OCI-LY1 (cell line): ENCODE measurements around the gene VGLL3.

Experiments used
- H2AFZ ChIP-seq: fragments of 200-600 bp; sonication (generic), shearing (Covaris generic); 2 replicates; pipeline ENCODE4 v1.6.0; 2014; ENCODE audit warnings: antibody characterized with exemption, mild to moderate bottlenecking, low read length
- H3F3A ChIP-seq: fragments of 200-600 bp; sonication (generic), shearing (Covaris generic); 2 replicates; pipeline ENCODE4 v1.6.0; 2014; ENCODE audit warnings: mild to moderate bottlenecking, antibody characterized with exemption, low read length, moderate library complexity; ENCODE audit not compliant: insufficient read depth
- H3K27ac ChIP-seq: fragments of 200-600 bp; sonication (generic); 2 replicates; pipeline ENCODE4 v1.5.1; 2014; ENCODE audit warnings: low read length, mixed run types, mild to moderate bottlenecking, low read depth; ENCODE audit not compliant: poor library complexity, severe bottlenecking
- H3K27me3 ChIP-seq: fragments of 200-600 bp; sonication (generic); 2 replicates; pipeline ENCODE4 v1.6.0; 2014; ENCODE audit warnings: antibody characterized with exemption, mild to moderate bottlenecking, low read length, moderate library complexity; ENCODE audit not compliant: insufficient read depth
- H3K36me3 ChIP-seq: fragments of 200-600 bp; sonication (generic); 2 replicates; pipeline ENCODE4 v1.6.1; 2014; ENCODE audit warnings: mild to moderate bottlenecking, antibody characterized with exemption, low read length, moderate library complexity, mixed read lengths; ENCODE audit not compliant: insufficient read depth
- H3K4me1 ChIP-seq: fragments of 200-600 bp; sonication (generic); 2 replicates; pipeline ENCODE4 v1.5.1; 2014; ENCODE audit warnings: mild to moderate bottlenecking, low read length, moderate library complexity; ENCODE audit not compliant: insufficient read depth, severe bottlenecking
- H3K4me2 ChIP-seq: fragments of 200-600 bp; sonication (generic), shearing (Covaris generic); 2 replicates; pipeline ENCODE4 v1.6.1; 2014; ENCODE audit warnings: low read length
- H3K4me3 ChIP-seq: fragments of 200-600 bp; sonication (generic); 2 replicates; pipeline ENCODE4 v1.5.1; 2014; ENCODE audit warnings: low read length, low read depth, mild to moderate bottlenecking, mixed read lengths; ENCODE audit not compliant: poor library complexity, severe bottlenecking
- H3K79me2 ChIP-seq: fragments of 200-600 bp; shearing (Covaris generic); 2 replicates; pipeline ENCODE4 v1.6.1; 2016; ENCODE audit warnings: mixed run types, low read length, mixed read lengths; ENCODE audit not compliant: insufficient read depth
- H3K9ac ChIP-seq: fragments of 200-600 bp; sonication (generic), shearing (Covaris generic); 2 replicates; pipeline ENCODE4 v1.6.1; 2014; ENCODE audit warnings: mild to moderate bottlenecking, low read length, mixed read lengths
- H3K9me2 ChIP-seq: fragments of 200-600 bp; sonication (generic), shearing (Covaris generic); 2 replicates; pipeline ENCODE4 v1.6.1; 2014; ENCODE audit warnings: low read depth, mild to moderate bottlenecking, low read length, mixed read lengths
- H3K9me3 ChIP-seq: fragments of 200-600 bp; shearing (Covaris generic); 2 replicates; pipeline ENCODE4 v1.6.1; 2014; ENCODE audit warnings: low read length, mixed read lengths
- H4K20me1 ChIP-seq: fragments of 200-600 bp; sonication (generic), shearing (Covaris generic); 2 replicates; pipeline ENCODE4 v1.6.0; 2016; ENCODE audit warnings: mild to moderate bottlenecking, low read length; ENCODE audit not compliant: insufficient read depth
- EZH2 ChIP-seq: fragments of 200-600 bp; sonication (generic), shearing (Covaris generic); IDR thresholded peaks from 2 replicates; pipeline ENCODE4 v1.8.0; 2017; ENCODE audit warnings: borderline replicate concordance, mixed run types, mild to moderate bottlenecking, antibody characterized with exemption, low read length, moderate library complexity, mixed read lengths
- TF ChIP-seq, protein P1 (sequence below): fragments of 200-600 bp; sonication (generic), shearing (Covaris generic); IDR thresholded peaks from 2 replicates; pipeline ENCODE4 v1.5.1; 2017; ENCODE audit warnings: mild to moderate bottlenecking, antibody characterized with exemption, low read length, moderate library complexity, mixed read lengths

The VGLL3 gene

DNA sequence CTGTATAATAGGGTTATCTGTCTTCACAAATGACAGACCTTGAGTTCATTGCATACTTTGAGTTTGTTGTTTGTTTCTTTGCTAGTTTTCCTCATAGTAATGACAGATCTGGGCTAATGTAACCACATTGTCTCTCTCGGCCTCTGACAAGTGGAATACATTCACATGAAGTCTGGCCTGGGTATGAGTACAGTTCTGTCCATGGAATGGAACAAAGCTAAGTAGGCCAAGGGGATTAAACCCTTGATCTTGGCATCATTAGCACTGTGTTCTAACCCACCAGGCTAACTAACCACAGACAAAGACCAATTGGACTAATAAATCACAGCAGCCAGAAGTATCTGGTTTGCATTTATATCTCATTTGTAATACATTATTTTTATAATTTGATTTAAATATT, 7.6 kb upstream of the VGLL3 start:
- Histone ChIP-seq H3K27ac (no peak overlapping the region), H3K27me3 (no peaks in the 10 kb centered on the region), H3K36me3 (no peaks in the 10 kb centered on the region), H4K20me1 (no peaks in the 10 kb centered on the region), H3K4me1 (no peaks in the 10 kb centered on the region), H3K9me3 (no peaks in the 10 kb centered on the region), H3F3A (no peaks in the 10 kb centered on the region), H3K9me2 (no peaks in the 10 kb centered on the region), H2AFZ (no peak overlapping the region), H3K4me2 (no peak overlapping the region), H3K4me3 (no peak overlapping the region), H3K79me2 (no peaks in the 10 kb centered on the region), H3K9ac (no peak overlapping the region)
- no peak for TF ChIP-seq EZH2
- TF ChIP-seq, protein P1, sequence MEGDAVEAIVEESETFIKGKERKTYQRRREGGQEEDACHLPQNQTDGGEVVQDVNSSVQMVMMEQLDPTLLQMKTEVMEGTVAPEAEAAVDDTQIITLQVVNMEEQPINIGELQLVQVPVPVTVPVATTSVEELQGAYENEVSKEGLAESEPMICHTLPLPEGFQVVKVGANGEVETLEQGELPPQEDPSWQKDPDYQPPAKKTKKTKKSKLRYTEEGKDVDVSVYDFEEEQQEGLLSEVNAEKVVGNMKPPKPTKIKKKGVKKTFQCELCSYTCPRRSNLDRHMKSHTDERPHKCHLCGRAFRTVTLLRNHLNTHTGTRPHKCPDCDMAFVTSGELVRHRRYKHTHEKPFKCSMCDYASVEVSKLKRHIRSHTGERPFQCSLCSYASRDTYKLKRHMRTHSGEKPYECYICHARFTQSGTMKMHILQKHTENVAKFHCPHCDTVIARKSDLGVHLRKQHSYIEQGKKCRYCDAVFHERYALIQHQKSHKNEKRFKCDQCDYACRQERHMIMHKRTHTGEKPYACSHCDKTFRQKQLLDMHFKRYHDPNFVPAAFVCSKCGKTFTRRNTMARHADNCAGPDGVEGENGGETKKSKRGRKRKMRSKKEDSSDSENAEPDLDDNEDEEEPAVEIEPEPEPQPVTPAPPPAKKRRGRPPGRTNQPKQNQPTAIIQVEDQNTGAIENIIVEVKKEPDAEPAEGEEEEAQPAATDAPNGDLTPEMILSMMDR = no peak

- no peaks in the 10 kb centered on the region for H3K79me2 ChIP-seq
- no peaks in the 10 kb centered on the region for H3K9me3 ChIP-seq
- H3K4me1 ChIP-seq = no peaks in the 10 kb centered on the region
- H3K4me2 ChIP-seq = no peak overlapping the region
- no peak overlapping the region for H3K9ac ChIP-seq
- H3K36me3 ChIP-seq = no peaks in the 10 kb centered on the region
- TF ChIP-seq, protein P1 = no peak
- TF ChIP-seq EZH2 = no peak
- no peaks in the 10 kb centered on the region for H3K27me3 ChIP-seq
- H2AFZ ChIP-seq = no peak overlapping the region
- no peaks in the 10 kb centered on the region for H3K9me2 ChIP-seq
- no peaks in the 10 kb centered on the region for H4K20me1 ChIP-seq
- no peak overlapping the region for H3K27ac ChIP-seq
- no peaks in the 10 kb centered on the region for H3F3A ChIP-seq
- H3K4me3 ChIP-seq = no peak overlapping the region
Observed at GRCh38 chr3:86996261-86996955, 5.5 kb upstream of the VGLL3 start.

DNA sequence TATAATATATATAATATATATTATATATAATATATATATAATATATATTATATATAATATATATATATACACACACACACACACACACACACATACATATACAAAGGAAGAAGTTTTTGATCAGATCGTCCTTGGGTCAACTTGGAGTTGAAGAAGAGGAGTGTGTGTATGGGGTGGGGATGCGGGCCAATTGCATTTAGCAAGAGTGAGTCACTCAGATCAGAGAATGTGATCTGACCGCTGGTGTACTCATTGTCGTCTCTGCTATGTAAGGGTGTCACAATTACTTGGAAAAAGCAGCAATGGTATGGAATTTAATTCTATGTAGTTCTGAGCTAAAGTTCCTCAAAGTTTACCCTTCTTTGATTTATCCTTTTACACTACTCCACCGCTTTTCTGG, 4.6 kb upstream of the VGLL3 start:
- TF ChIP-seq, protein P1 = no peak
- TF ChIP-seq EZH2 = no peak

More for the DNA sequence above, 4.6 kb upstream of the VGLL3 start:
- H3K4me2 ChIP-seq = no peak overlapping the region
- no peak overlapping the region for H2AFZ ChIP-seq
- no peaks in the 10 kb centered on the region for H4K20me1 ChIP-seq
- H3K9me3 ChIP-seq = no peaks in the 10 kb centered on the region
- no peaks in the 10 kb centered on the region for H3K9me2 ChIP-seq
- H3F3A ChIP-seq = no peaks in the 10 kb centered on the region
- no peaks in the 10 kb centered on the region for H3K36me3 ChIP-seq
- no peak overlapping the region for H3K4me3 ChIP-seq
- H3K27ac ChIP-seq = no peak overlapping the region
- no peaks in the 10 kb centered on the region for H3K27me3 ChIP-seq
- H3K79me2 ChIP-seq = no peaks in the 10 kb centered on the region
- no peaks in the 10 kb centered on the region for H3K4me1 ChIP-seq
- H3K9ac ChIP-seq = no peak overlapping the region
